Measurements from ENCODE around the gene RPAP2. TPM values are rescaled to one million over a fixed set of nuclear protein-coding genes. Genes with fewer than 3 reads are reported as not detected.
A peak's percentile ranks its signal among the peaks of the same experiment; 100 is the strongest.
"Not testable (repeated sequence)": the region's sequence is repeated elsewhere in the genome, so short reads cannot be mapped to it uniquely, and the experiment has no call there.

RPAP2 gene
- total RNA-seq, result 20.3 TPM

GRCh38 chr1:92298573-92299476, at the start of gene RPAP2, which contains the start of gene GLMN:
TSS of gene RPAP2 (plus strand) at chr1:92299059. CDS start at chr1:92299074, 15 bp downstream.
TSS of gene GLMN (minus strand) at chr1:92298987. CDS start at chr1:92297999, 988 bp downstream.
- ATAC-seq, result peak; percentile 99

GRCh38 chr1:92254714-92255113, 44.1 kb upstream of the RPAP2 start:
- ATAC-seq, result not testable (repeated sequence)

GRCh38 chr1:92259350-92259749, 39.5 kb upstream of the RPAP2 start:
- peak; percentile 37 for ATAC-seq

GRCh38 chr1:92262516-92262915, 36.3 kb upstream of the RPAP2 start:
- ATAC-seq, result no peak

GRCh38 chr1:92273039-92273438, 25.8 kb upstream of the RPAP2 start:
- ATAC-seq, result no peak

GRCh38 chr1:92274939-92275338, 23.9 kb upstream of the RPAP2 start:
- ATAC-seq, result no peak

- ATAC-seq, result no peak
Measured at GRCh38 chr1:92276082-92276481, 22.8 kb upstream of the RPAP2 start.

GRCh38 chr1:92277105-92277723, 21.6 kb upstream of the RPAP2 start:
- no peak for ATAC-seq

- not testable (repeated sequence) for ATAC-seq
Measured at GRCh38 chr1:92279781-92280180, 19.1 kb upstream of the RPAP2 start.

- ATAC-seq, result not testable (repeated sequence)
Measured at GRCh38 chr1:92281411-92281810, 17.4 kb upstream of the RPAP2 start.

GRCh38 chr1:92291372-92291999, 7.4 kb upstream of the RPAP2 start:
- ATAC-seq, result peak; percentile 63

- no peak for ATAC-seq
Measured at GRCh38 chr1:92298213-92298572, 666 bp upstream of the RPAP2 start.

GRCh38 chr1:92299477-92300150, 755 bp downstream of the RPAP2 start:
- ATAC-seq, result no peak

- no peak for ATAC-seq
Measured at GRCh38 chr1:92301021-92301420, 2.2 kb downstream of the RPAP2 start.

- ATAC-seq, result no peak
Measured at GRCh38 chr1:92306020-92306419, 7.2 kb downstream of the RPAP2 start.

- ATAC-seq, result no peak
Measured at GRCh38 chr1:92307980-92308379, 9.1 kb downstream of the RPAP2 start.

GRCh38 chr1:92310185-92310597, 11.3 kb downstream of the RPAP2 start:
- no peak for ATAC-seq

GRCh38 chr1:92314024-92314423, 15.2 kb downstream of the RPAP2 start:
- ATAC-seq, result no peak

- no peak for ATAC-seq
Measured at GRCh38 chr1:92315766-92316599, 17.1 kb downstream of the RPAP2 start.

GRCh38 chr1:92317836-92318493, 19.1 kb downstream of the RPAP2 start:
- ATAC-seq, result no peak

Measured in esophagus mucosa (tissue), 1 donor.